Measurements from ENCODE around the gene STPG3. TPM values are rescaled to one million over a fixed set of nuclear protein-coding genes. Genes with fewer than 3 reads are reported as not detected.
"Not testable (repeated sequence)": the region's sequence is repeated elsewhere in the genome, so short reads cannot be mapped to it uniquely, and the experiment has no call there.

Gene STPG3
- total and polyA plus RNA-seq, 2 donors: 0.09 to 0.43 TPM

DNA sequence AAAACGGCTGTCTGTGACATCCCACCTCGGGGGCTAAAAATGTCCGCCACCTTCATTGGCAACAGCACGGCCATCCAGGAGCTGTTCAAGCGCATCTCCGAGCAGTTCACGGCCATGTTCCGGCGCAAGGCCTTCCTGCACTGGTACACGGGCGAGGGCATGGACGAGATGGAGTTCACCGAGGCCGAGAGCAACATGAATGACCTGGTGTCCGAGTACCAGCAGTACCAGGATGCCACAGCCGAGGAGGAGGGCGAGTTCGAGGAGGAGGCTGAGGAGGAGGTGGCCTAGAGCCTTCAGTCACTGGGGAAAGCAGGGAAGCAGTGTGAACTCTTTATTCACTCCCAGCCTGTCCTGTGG, 7.8 kb upstream of the STPG3 start:
- H3K27me3 ChIP-seq (ENCODE audit: control insufficient read depth in 2 of 2, insufficient read depth in 1 of 2, low read length in 1 of 2); DNase-seq (ENCODE audit: low read depth in 6 of 9, low spot score in 9 of 9); H3K9me3 ChIP-seq (ENCODE audit: control insufficient read depth in 2 of 2, insufficient read depth in 1 of 2, low read length in 1 of 2); H3K27ac ChIP-seq (ENCODE audit: low read depth in 1 of 2, low read length in 1 of 2): not testable (repeated sequence)
- Histone ChIP-seq H3K4me3 (ENCODE audit: low read length in 2 of 2) (peak overlapping the region in 1 of 2 donors; percentile 78), H3K4me1 (ENCODE audit: control insufficient read depth in 2 of 2, insufficient read depth in 2 of 2, low read length in 2 of 2) (peaks cover 17 to 37% of the 10 kb centered on the region in 2 donors), H3K36me3 (ENCODE audit: control insufficient read depth in 2 of 2, insufficient read depth in 2 of 2, low read length in 1 of 2) (peaks cover 11 to 19% of the 10 kb centered on the region in 2 donors)
- 97% methylated on average over 18 of the region's 18 CpGs for WGBS

DNA sequence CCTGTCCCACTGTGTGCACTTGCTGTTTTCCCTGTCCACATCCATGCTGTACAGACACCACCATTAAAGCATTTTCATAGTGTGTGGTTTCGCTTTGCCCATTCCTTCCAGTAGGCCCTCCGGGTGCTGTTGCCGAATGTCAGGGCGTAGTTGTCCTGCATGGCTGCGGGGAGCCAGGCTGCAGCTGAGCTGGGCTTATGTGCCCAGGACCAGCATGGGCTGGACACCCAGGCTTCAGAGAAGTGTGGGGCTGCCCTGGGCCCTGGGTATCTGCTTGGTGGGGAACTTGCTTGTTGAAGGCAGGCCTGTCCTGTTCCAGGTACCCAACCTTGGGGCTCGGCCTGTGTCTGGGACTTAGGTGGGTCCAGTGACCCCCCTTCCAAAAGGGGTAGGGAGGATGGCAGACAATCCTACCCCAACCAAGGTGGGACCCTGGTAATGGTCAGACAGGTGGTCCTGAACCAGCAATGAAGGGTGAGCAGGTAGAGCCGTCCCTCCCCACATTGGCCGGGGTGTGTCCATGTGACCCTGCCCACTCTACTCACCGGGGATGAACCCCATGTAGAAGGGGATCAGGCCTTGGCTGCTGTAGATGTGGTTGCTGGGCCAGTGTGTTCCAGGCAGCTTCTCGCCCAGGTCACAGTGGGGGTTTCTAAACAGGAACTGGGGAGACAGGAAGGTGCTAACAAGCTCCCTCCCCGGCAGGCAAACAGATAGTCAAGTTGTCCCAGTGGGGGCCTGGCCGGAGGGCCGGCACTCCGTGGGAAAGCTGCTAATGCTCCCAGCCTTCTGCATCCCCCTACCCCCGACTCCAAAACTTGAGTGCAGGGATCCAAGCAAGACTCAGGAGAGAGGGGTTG, 7.2 kb upstream of the STPG3 start:
- no peak for DNase-seq (ENCODE audit: low read depth in 6 of 9, low spot score in 9 of 9)
- no peaks in the 10 kb centered on the region for H3K9me3 ChIP-seq (ENCODE audit: control insufficient read depth in 2 of 2, insufficient read depth in 1 of 2, low read length in 1 of 2)
- peaks cover 11 to 19% of the 10 kb centered on the region in 2 donors for H3K36me3 ChIP-seq (ENCODE audit: control insufficient read depth in 2 of 2, insufficient read depth in 2 of 2, low read length in 1 of 2)
- peaks cover 17 to 37% of the 10 kb centered on the region in 2 donors for H3K4me1 ChIP-seq (ENCODE audit: control insufficient read depth in 2 of 2, insufficient read depth in 2 of 2, low read length in 2 of 2)
- H3K4me3 ChIP-seq (ENCODE audit: low read length in 2 of 2): peak overlapping the region in 1 of 2 donors; percentile 1
- no peak overlapping the region for H3K27ac ChIP-seq (ENCODE audit: low read depth in 1 of 2, low read length in 1 of 2)
- WGBS: 92% methylated on average over 15 of the region's 15 CpGs
- H3K27me3 ChIP-seq (ENCODE audit: control insufficient read depth in 2 of 2, insufficient read depth in 1 of 2, low read length in 1 of 2): no peaks in the 10 kb centered on the region

DNA sequence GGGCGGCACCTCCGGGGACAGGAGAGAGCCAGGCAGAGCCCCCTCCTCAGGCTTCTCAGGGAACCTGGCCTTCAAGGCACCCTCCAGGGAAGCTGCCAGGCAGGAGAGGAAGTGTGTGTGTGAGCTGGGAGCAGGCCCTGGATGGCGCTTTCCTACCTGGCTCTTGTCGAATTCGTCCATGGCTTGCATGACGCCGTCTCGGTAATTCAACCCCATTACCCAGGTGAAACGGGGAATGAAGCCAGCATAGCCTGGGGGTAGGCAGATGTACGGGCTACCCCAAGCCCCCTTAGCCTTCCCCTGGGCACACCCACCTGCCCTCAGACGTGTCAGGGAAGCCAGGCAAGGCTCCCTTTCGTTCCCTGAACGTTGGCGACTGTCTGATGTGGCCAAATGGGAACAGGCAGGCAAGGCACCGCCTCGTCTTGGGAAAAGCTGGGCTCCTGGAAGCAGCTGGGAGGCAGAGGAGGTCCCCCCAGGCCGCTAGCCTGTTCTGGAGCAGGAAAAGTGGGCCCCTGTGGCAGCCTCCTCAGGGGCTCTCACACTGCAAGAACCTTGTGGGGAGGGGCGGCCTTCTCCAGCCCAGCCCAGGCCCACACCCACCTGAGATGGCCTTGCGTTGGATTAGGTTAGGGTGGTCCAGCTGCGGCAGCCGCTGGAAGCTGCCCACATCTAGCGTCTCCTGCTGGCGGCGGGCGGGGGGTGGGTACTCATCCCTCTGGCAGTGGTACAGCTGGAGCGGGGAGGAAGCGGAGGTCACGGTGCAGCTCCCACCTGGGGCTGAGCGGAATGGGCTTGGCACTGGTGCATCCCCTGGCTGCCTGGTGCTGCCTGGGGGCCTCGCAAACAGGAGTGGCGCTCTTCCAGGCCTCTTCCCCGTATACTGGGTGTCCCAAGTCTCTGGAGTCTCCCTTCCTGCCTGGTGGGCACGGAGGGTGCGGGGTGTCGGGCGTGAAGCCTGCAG, 6.3 kb upstream of the STPG3 start:
- Histone ChIP-seq H3K27ac (ENCODE audit: low read depth in 1 of 2, low read length in 1 of 2) (no peak overlapping the region), H3K36me3 (ENCODE audit: control insufficient read depth in 2 of 2, insufficient read depth in 2 of 2, low read length in 1 of 2) (peaks cover 11 to 19% of the 10 kb centered on the region in 2 donors), H3K4me1 (ENCODE audit: control insufficient read depth in 2 of 2, insufficient read depth in 2 of 2, low read length in 2 of 2) (peaks cover 13 to 30% of the 10 kb centered on the region in 2 donors), H3K4me3 (ENCODE audit: low read length in 2 of 2) (no peak overlapping the region), H3K27me3 (ENCODE audit: control insufficient read depth in 2 of 2, insufficient read depth in 1 of 2, low read length in 1 of 2) (peaks cover 0 to 4% of the 10 kb centered on the region in 2 donors), H3K9me3 (ENCODE audit: control insufficient read depth in 2 of 2, insufficient read depth in 1 of 2, low read length in 1 of 2) (no peaks in the 10 kb centered on the region)
- no peak for DNase-seq (ENCODE audit: low read depth in 6 of 9, low spot score in 9 of 9)
- WGBS: 93% methylated on average over 36 of the region's 36 CpGs

DNA sequence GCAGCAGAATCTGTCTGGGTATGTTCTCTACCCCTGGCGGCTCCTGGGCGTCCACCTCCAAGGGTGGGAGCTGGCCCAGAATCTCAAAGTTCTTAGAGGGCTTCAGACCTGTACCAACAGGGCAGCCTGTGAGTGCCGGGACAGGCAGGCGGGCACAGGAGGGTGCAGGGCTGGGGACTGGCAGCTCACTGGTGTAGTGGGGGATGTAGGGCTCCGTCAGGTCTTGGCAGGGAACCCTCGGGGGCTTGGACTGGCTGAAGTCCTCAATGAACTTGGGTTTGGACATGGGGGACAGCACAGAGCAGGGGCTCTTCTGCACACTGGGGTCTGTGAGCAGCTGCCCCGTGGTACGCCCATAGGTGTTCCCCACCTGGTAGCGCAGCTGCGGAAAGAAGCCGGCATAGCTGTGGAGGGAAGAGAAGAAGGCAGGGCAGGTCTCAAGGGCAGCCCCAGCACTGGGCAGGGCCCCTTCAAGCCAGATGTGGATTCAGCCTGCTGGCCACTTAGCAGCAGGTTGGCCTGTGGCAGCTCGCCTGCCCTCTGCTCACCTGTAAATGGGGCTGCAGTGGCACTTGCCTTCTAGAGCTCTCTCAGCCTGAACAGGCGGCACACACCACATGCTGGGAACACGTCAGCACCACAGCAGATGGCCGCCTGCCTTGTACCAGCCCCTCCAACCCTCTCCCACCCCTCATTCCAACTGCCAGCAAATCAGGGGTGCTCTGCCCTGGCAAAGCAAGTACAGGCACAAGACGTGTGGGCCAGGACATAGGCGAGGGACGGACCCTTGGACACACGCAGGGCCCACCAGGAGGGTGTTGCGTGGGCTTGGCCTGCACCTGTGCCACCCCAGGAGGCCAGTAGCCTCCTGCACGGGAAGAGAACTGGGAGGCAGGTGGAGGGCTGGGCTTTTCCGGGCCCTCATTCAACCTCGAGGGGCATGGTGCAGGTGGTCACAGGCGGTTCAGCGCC, 5.3 kb upstream of the STPG3 start:
- no peaks in the 10 kb centered on the region for H3K9me3 ChIP-seq (ENCODE audit: control insufficient read depth in 2 of 2, insufficient read depth in 1 of 2, low read length in 1 of 2)
- H3K4me3 ChIP-seq (ENCODE audit: low read length in 2 of 2): no peak overlapping the region
- no peak overlapping the region for H3K27ac ChIP-seq (ENCODE audit: low read depth in 1 of 2, low read length in 1 of 2)
- peaks cover 11 to 19% of the 10 kb centered on the region in 2 donors for H3K36me3 ChIP-seq (ENCODE audit: control insufficient read depth in 2 of 2, insufficient read depth in 2 of 2, low read length in 1 of 2)
- DNase-seq (ENCODE audit: low read depth in 6 of 9, low spot score in 9 of 9): no peak
- WGBS: 96% methylated on average over 25 of the region's 25 CpGs
- peaks cover 12 to 26% of the 10 kb centered on the region in 2 donors for H3K4me1 ChIP-seq (ENCODE audit: control insufficient read depth in 2 of 2, insufficient read depth in 2 of 2, low read length in 2 of 2)
- H3K27me3 ChIP-seq (ENCODE audit: control insufficient read depth in 2 of 2, insufficient read depth in 1 of 2, low read length in 1 of 2): peaks cover 0 to 11% of the 10 kb centered on the region in 2 donors

DNA sequence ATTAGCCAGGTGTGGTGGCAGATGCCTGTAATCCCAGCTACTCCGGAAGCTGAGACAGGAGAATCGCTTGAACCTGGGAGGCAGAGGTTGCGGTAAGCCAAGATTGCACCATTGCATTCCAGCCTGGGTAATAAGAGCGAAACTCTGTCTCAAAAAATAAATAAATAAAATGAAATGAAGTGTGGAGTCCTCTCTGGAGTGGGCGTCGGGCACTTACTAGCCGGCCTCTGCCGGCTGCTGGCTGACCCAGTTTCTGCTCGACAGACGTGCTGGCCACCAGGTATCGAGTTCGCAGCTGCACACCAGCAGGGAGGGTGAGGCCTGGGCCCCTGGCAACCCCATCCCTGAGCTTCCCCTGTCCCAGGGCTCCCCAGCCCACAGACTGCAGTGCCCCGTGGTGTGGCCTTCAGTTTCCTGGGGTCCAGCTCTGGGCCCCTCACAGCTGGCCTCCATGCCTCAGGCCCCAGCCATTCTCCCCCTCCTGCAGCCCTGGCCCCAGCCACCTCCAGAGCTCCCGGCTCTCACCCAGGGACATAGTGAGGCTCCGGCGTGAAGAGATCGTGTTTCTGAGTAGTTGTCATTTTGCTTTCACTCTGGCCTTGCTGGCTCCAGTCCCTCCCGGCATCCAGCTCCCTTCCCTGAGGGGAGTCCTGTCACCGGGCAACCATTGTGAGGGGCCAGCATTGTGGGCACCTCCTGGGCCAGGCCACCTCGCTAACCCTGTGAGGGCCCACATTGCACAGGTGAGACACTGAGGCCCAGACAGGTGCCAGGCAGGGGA, 3.8 kb upstream of the STPG3 start:
- Histone ChIP-seq H3K27me3 (ENCODE audit: control insufficient read depth in 2 of 2, insufficient read depth in 1 of 2, low read length in 1 of 2) (peaks cover 0 to 15% of the 10 kb centered on the region in 2 donors), H3K4me1 (ENCODE audit: control insufficient read depth in 2 of 2, insufficient read depth in 2 of 2, low read length in 2 of 2) (peaks cover 6 to 19% of the 10 kb centered on the region in 2 donors), H3K9me3 (ENCODE audit: control insufficient read depth in 2 of 2, insufficient read depth in 1 of 2, low read length in 1 of 2) (no peaks in the 10 kb centered on the region), H3K36me3 (ENCODE audit: control insufficient read depth in 2 of 2, insufficient read depth in 2 of 2, low read length in 1 of 2) (peaks cover 11 to 14% of the 10 kb centered on the region in 2 donors), H3K27ac (ENCODE audit: low read depth in 1 of 2, low read length in 1 of 2) (peak overlapping the region in 1 of 2 donors; percentile 36), H3K4me3 (ENCODE audit: low read length in 2 of 2) (no peak overlapping the region)
- DNase-seq (ENCODE audit: low read depth in 6 of 9, low spot score in 9 of 9): no peak
- WGBS: 88% methylated on average over 20 of the region's 20 CpGs

DNA sequence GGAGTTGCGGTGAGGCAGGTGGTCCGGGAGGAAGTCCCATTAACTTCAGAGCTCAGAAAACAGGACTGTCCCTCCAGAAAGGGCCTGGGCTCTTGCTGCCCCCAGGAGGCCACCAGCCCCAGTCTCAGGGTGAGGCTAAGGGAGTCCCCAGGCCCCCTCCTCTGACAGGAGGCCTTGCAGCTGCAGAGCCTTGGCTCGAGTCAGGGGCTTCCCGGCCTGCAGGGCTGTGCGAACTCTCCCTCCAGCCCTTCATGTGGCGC, 3.2 kb upstream of the STPG3 start:
- Histone ChIP-seq H3K4me1 (ENCODE audit: control insufficient read depth in 2 of 2, insufficient read depth in 2 of 2, low read length in 2 of 2) (peaks cover under 1 to 14% of the 10 kb centered on the region in 2 donors), H3K36me3 (ENCODE audit: control insufficient read depth in 2 of 2, insufficient read depth in 2 of 2, low read length in 1 of 2) (peaks cover 6 to 9% of the 10 kb centered on the region in 2 donors), H3K27me3 (ENCODE audit: control insufficient read depth in 2 of 2, insufficient read depth in 1 of 2, low read length in 1 of 2) (peaks cover 0 to 15% of the 10 kb centered on the region in 2 donors), H3K27ac (ENCODE audit: low read depth in 1 of 2, low read length in 1 of 2) (no peak overlapping the region), H3K4me3 (ENCODE audit: low read length in 2 of 2) (no peak overlapping the region), H3K9me3 (ENCODE audit: control insufficient read depth in 2 of 2, insufficient read depth in 1 of 2, low read length in 1 of 2) (no peaks in the 10 kb centered on the region)
- 95% methylated on average over 6 of the region's 6 CpGs for WGBS
- DNase-seq (ENCODE audit: low read depth in 6 of 9, low spot score in 9 of 9): no peak

DNA sequence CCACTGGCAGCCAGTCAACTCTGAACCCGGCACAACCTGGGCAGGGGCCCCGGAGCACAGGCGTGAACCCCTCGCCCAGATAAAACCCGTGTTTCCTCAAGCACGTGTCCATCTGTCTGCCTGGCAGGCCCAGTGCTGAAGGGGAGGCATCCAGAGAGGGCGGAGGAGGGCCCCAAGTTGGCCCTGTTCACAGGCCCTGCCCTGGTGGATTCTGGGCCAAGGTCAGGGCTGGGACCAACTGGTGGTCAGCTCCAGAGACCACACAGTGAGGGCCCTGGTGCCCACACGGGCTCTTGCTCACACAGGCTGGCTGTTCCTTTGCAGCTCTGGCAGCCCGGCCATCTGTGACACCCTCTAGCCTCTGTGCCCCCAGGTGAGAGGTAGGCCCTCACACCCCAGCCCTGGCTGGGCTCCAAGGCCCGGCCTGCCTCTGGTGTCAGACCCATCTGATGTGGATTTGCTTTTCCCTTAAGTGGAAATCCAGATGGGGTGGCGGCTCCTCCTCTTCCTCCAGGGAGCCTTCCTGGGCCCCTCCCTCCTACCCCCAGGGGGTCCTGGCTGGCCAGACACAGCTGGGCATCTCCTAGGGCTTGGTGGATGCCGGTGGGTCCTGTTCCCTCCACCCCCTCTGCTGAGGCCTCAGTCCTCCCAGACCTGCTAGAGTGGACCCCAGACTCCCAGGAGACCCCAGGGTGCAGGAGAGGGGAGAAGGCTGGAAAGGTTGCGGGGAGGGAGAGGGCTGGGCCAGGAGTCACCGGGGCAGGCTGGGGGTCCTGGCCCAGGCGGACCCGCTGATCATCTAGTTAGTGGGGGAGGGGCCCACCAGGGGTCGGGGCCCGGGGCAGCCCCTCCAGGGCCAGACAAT, 525 bp upstream of the STPG3 start:
- Histone ChIP-seq H3K27me3 (ENCODE audit: control insufficient read depth in 2 of 2, insufficient read depth in 1 of 2, low read length in 1 of 2) (peaks cover 7 to 33% of the 10 kb centered on the region in 2 donors), H3K36me3 (ENCODE audit: control insufficient read depth in 2 of 2, insufficient read depth in 2 of 2, low read length in 1 of 2) (no peaks in the 10 kb centered on the region), H3K9me3 (ENCODE audit: control insufficient read depth in 2 of 2, insufficient read depth in 1 of 2, low read length in 1 of 2) (peaks cover 0 to 2% of the 10 kb centered on the region in 2 donors), H3K27ac (ENCODE audit: low read depth in 1 of 2, low read length in 1 of 2) (no peak overlapping the region), H3K4me1 (ENCODE audit: control insufficient read depth in 2 of 2, insufficient read depth in 2 of 2, low read length in 2 of 2) (peaks cover 0 to 11% of the 10 kb centered on the region in 2 donors), H3K4me3 (ENCODE audit: low read length in 2 of 2) (no peak overlapping the region)
- WGBS: 94% methylated on average over 17 of the region's 18 CpGs
- no peak for DNase-seq (ENCODE audit: low read depth in 6 of 9, low spot score in 9 of 9)

Measured in thymus (tissue), 11 donors.